Pancreas (tissue), 10 donors: ENCODE measurements around the gene GLI3. TPM values are rescaled to one million over a fixed set of nuclear protein-coding genes. Genes with fewer than 3 reads are reported as not detected.

Source experiments
- ATAC-seq, 4 donors: fragments of 200-7000 bp; cut with Tn5 transposase; one replicate each; pipeline versions ENCODE4 v1.8.0 to v1.9.1; 2020; ENCODE audit warnings: mild to moderate bottlenecking in 4 of 4, moderate library complexity in 4 of 4
- DNase-seq, 6 donors: peaks; one replicate each; pipeline ENCODE4 v3.0.0-alpha.2; 2020
- FAIRE-seq: peaks from 2 replicates; lab custom pipeline; 2012; peaks lifted over from hg19 to GRCh38; lab: Jason Lieb, UNC
- H3K27ac ChIP-seq, 4 donors: fragments of 200-600 bp; sonication (generic); 1 replicate in 3 of 4; 2 replicates in 1 of 4; pipeline versions ENCODE4 v1.5.0 to v1.8.0; 2020
- H3K27me3 ChIP-seq, 4 donors: fragments of 200-600 bp; one replicate each; pipeline ENCODE4 v1.8.0; 2021
- H3K36me3 ChIP-seq, 3 donors: fragments of 200-600 bp; sonication (generic) in 1 of 3; one replicate each; pipeline versions ENCODE4 v1.5.0 to v1.8.0; 2020 to 2021
- H3K4me1 ChIP-seq, 3 donors: fragments of 200-600 bp; one replicate each; pipeline ENCODE4 v1.8.0; 2021
- H3K4me3 ChIP-seq, 4 donors: fragments of 200-600 bp; sonication (generic) in 2 of 4; one replicate each; pipeline versions ENCODE4 v1.5.0 to v1.8.0; 2020 to 2021
- H3K9me3 ChIP-seq, 4 donors: fragments of 200-600 bp; one replicate each; pipeline ENCODE4 v1.8.0; 2021
- WGBS, 2 donors: extraction: QIAGEN DNeasy Blood & Tissue Kit; methylation state at CpG; one replicate each; pipeline ENCODE4 v1.1.7; 2013; 5-methylcytosine and 5-hydroxymethylcytosine counted together
- intact Hi-C, 3 donors: fragments of 100-400 bp; cut with DNase I; formaldehyde crosslinking; loops; one replicate each; pipeline versions ENCODE4 v1.11.1 to v1.14.2; 2022
- polyA plus RNA-seq, 2 donors: library from polyadenylated mRNA; stranded (reverse); fragments of 200-250 nt; gene quantifications; one replicate each; pipeline ENCODE4 v1.2.3, GENCODE V29; 2013
- total RNA-seq, 6 donors: library from RNA; stranded (reverse); fragmentation: NEBNext Ultra II Directional in 4 of 6; extraction: Animal tissue kit (Norgen Biotek cat#: 25700) in 4 of 6; gene quantifications; one replicate each; pipeline versions ENCODE4 v1.2.1 to v1.2.4, GENCODE V29; 2021 to 2023
- TF ChIP-seq, protein P1 (sequence below), 4 donors: fragments of 200-600 bp; sonication (generic) in 3 of 4; IDR thresholded peaks; one replicate each; pipeline versions ENCODE4 v1.5.0 to v1.8.0; 2021; ENCODE audit warnings: antibody characterized with exemption in 4 of 4
- donor health status: healthy with polysubstance abuse.
- donor health status: DM: no; HTN: no; CAD: no; lungs with moderate emphysema.
- donor health status: DM: no; HTN: no; CAD: no.
- donor health status: control.
- donor health status: control.
- donor health status: Bipolar disorder and iron deficiency.
- donor health status: DM: yes; HTN: yes; CAD: no.
- donor health status: DM: no; HTN: no; CAD: no.
- donor health status: DM: no; HTN: no; CAD: no.
- donor health status: DM: yes; HTN: yes; CAD: no.

The GLI3 gene
- total and polyA plus RNA-seq, 8 donors = 0.38 to 6.2 (median 1.4) TPM

DNA sequence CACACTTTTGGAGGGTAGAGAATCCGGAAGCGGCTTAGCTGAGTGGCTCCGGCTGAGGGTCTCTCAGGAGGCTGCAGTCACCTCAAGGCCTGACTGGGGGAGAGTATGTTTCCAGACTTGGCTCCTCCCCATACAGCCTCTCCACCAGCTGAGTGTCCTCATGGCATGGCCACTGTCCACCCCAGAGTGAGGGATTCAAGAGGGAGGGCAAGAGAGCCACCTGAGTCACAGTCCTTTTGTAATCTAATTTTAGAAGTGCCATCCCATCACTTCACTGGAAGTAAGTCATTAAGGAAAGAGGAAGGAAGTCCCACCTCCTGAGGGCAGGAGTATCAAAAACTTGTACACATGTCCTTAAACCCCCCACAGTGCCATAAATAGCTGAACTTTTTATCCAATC, 134.0 kb downstream of the GLI3 start:
- Histone ChIP-seq H3K4me1 (no peaks in the 10 kb centered on the region), H3K9me3 (no peaks in the 10 kb centered on the region), H3K36me3 (no peaks in the 10 kb centered on the region), H3K27me3 (no peaks in the 10 kb centered on the region), H3K4me3 (no peak overlapping the region), H3K27ac (no peak overlapping the region)
- no peak for ATAC-seq
- no peak for DNase-seq
- FAIRE-seq = no peak
- intact Hi-C loops = no loop called here
- 90 to 94% methylated on average over 3 of the region's 3 CpGs for WGBS, 2 donors
- TF ChIP-seq, protein P1, sequence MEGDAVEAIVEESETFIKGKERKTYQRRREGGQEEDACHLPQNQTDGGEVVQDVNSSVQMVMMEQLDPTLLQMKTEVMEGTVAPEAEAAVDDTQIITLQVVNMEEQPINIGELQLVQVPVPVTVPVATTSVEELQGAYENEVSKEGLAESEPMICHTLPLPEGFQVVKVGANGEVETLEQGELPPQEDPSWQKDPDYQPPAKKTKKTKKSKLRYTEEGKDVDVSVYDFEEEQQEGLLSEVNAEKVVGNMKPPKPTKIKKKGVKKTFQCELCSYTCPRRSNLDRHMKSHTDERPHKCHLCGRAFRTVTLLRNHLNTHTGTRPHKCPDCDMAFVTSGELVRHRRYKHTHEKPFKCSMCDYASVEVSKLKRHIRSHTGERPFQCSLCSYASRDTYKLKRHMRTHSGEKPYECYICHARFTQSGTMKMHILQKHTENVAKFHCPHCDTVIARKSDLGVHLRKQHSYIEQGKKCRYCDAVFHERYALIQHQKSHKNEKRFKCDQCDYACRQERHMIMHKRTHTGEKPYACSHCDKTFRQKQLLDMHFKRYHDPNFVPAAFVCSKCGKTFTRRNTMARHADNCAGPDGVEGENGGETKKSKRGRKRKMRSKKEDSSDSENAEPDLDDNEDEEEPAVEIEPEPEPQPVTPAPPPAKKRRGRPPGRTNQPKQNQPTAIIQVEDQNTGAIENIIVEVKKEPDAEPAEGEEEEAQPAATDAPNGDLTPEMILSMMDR (IDR thresholded peaks at IDR 0.05) = no peak

DNA sequence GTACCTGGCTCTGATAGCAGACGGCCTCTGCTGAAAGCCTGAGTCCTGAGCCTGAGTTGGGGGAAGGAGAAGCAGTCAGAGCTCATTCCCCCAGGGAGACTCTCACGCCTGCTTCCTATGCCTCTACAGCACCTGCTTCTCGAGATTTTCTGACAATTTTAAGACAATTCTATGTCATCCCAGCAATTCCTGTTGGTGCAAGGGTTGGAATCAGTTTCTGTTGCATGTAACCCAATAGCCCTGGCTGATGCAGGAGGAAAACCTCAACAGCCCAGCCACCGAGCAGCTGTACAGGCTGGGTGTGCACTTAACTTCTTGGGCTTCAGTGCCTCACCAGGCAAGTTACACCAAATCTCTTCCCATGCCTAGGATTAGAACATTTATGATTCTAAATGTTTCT, 134.7 kb downstream of the GLI3 start:
- intact Hi-C loops = no loop called here
- Histone ChIP-seq H3K27me3 (no peaks in the 10 kb centered on the region), H3K9me3 (no peaks in the 10 kb centered on the region), H3K36me3 (no peaks in the 10 kb centered on the region), H3K27ac (no peak overlapping the region), H3K4me1 (no peaks in the 10 kb centered on the region), H3K4me3 (no peak overlapping the region)
- DNase-seq = no peak
- 61 to 76% methylated on average over 4 of the region's 4 CpGs for WGBS, 2 donors
- TF ChIP-seq, protein P1 (IDR thresholded peaks at IDR 0.05) = no peak
- no peak for ATAC-seq
- no peak for FAIRE-seq

DNA sequence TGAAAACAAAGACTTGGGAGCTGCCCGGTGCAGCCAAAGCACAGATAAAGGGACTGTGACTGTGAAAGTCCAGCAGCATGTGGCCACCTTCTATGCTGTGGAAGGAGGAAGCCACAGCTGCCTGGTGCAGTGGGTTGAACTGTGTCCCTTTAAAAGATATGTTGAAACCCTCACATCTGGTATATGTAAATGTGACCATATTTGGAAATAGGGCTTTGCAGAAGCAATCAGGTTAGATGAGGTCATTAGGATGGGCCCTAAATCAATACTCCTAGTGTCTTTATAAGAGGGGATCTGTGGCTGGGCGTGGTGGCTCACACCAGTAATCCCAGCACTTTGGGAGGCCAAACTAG, 136.9 kb downstream of the GLI3 start:
- intact Hi-C loops = no loop called here
- no peaks in the 10 kb centered on the region for H3K4me1 ChIP-seq
- no peak overlapping the region for H3K4me3 ChIP-seq
- DNase-seq (no peak), ATAC-seq (no peak), FAIRE-seq (no peak)
- H3K27ac ChIP-seq = no peak overlapping the region
- 56 to 60% methylated on average over 2 of the region's 2 CpGs for WGBS, 2 donors
- TF ChIP-seq, protein P1 (IDR thresholded peaks at IDR 0.05) = no peak
- no peaks in the 10 kb centered on the region for H3K9me3 ChIP-seq
- H3K36me3 ChIP-seq = no peaks in the 10 kb centered on the region
- no peaks in the 10 kb centered on the region for H3K27me3 ChIP-seq

DNA sequence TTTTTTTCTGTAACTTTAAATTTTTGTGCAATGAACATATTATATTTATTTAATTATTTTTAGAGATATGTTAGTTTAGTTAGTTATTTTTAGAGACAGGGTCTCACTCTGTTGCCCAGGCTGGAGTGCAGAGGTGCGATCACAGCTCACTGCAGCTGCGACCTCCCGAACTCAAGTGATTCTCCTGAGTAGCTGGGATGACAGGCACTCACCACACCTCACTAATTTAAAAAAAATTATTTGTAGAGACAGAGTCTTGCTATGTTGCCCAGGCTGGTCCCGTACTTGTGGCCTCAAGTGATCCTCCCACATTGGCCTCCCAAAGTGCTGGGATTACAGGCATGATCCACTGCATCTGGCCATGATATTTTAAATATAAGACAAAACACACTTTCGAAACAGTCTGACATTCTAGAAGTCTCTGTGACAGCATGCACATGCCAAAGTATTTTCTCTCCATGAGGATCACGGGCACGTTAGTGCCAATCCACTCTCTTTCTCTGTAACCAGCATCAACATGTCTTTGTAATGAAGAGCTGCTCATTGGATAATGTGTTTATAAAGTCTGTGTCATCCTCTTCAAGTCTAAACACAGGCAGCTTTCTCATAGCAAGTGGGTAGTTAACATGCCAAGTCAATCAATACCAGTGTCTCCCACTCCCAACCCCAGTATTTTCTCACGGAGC, 137.4 kb downstream of the GLI3 start:
- no peak overlapping the region for H3K27ac ChIP-seq
- no peaks in the 10 kb centered on the region for H3K36me3 ChIP-seq
- TF ChIP-seq, protein P1 (IDR thresholded peaks at IDR 0.05) = no peak
- FAIRE-seq (no peak), DNase-seq (no peak), ATAC-seq (no peak)
- 70 to 81% methylated on average over 8 of the region's 8 CpGs for WGBS, 2 donors
- intact Hi-C loops = no loop called here
- H3K27me3 ChIP-seq = no peaks in the 10 kb centered on the region
- H3K9me3 ChIP-seq = no peaks in the 10 kb centered on the region
- H3K4me1 ChIP-seq = no peaks in the 10 kb centered on the region
- H3K4me3 ChIP-seq = no peak overlapping the region

DNA sequence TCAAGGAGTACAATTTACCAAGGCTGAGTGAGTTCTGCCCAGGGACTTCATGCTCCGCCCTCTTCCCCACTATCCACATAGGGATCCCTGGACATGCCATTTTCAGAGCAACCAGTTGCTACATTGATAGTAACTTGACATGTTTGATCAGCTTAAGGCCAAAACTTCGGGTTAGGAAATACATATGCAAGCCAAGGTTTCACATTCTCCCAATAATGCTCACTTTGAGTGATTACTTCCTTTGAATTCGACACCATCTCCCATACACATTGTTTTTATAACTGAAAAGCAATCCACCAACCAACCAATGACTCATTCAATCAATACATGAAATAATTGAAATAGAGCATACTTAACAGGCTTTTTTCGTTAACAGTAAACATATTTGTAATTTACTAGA, 137.9 kb downstream of the GLI3 start:
- FAIRE-seq = peak; percentile 34
- Histone ChIP-seq H3K4me1 (no peaks in the 10 kb centered on the region), H3K9me3 (no peaks in the 10 kb centered on the region), H3K27me3 (no peaks in the 10 kb centered on the region), H3K27ac (no peak overlapping the region), H3K36me3 (no peaks in the 10 kb centered on the region), H3K4me3 (no peak overlapping the region)
- WGBS, 2 donors = 62 to 68% methylated on average over 4 of the region's 4 CpGs
- no peak for DNase-seq
- TF ChIP-seq, protein P1 (IDR thresholded peaks at IDR 0.05) = no peak
- intact Hi-C loops = no loop called here
- no peak for ATAC-seq
